Measurements from ENCODE around the gene SPEG. TPM values are rescaled to one million over a fixed set of nuclear protein-coding genes. Genes with fewer than 3 reads are reported as not detected.
"Not testable (repeated sequence)": the region's sequence is repeated elsewhere in the genome, so short reads cannot be mapped to it uniquely, and the experiment has no call there.

The SPEG gene
- total RNA-seq, 6 donors from 2014 or later, result 2.3 to 8.9 (median 4.9) TPM

GRCh38 chr2:219387306-219388120 lies 47.1 kb upstream of the SPEG start, which contains the start of gene DNPEP:
TSS of gene DNPEP (minus strand) at chr2:219387912. CDS start at chr2:219387794, 118 bp downstream.
- ATAC-seq (ENCODE audit: low FRiP score in 2 of 2) (peak; percentile 91 to 92), DNase-seq (peak; percentile 96 to 99)
- no peaks in the 10 kb centered on the region for H3K27me3 ChIP-seq
- H3K9me3 ChIP-seq, result no peaks in the 10 kb centered on the region
- TF ChIP-seq POLR2AphosphoS5 (IDR thresholded peaks at IDR 0.05) (peak; percentile 40 to 50), POLR2A (IDR thresholded peaks at IDR 0.05) (peak in 3 of 4 donors; percentile 49 to 67 (median 50)), EP300 (IDR thresholded peaks at IDR 0.05) (no peak)
- TF ChIP-seq, protein P1, sequence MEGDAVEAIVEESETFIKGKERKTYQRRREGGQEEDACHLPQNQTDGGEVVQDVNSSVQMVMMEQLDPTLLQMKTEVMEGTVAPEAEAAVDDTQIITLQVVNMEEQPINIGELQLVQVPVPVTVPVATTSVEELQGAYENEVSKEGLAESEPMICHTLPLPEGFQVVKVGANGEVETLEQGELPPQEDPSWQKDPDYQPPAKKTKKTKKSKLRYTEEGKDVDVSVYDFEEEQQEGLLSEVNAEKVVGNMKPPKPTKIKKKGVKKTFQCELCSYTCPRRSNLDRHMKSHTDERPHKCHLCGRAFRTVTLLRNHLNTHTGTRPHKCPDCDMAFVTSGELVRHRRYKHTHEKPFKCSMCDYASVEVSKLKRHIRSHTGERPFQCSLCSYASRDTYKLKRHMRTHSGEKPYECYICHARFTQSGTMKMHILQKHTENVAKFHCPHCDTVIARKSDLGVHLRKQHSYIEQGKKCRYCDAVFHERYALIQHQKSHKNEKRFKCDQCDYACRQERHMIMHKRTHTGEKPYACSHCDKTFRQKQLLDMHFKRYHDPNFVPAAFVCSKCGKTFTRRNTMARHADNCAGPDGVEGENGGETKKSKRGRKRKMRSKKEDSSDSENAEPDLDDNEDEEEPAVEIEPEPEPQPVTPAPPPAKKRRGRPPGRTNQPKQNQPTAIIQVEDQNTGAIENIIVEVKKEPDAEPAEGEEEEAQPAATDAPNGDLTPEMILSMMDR (IDR thresholded peaks at IDR 0.05), result peak in 1 of 6 experiments; percentile 9
- H3K4me1 ChIP-seq, result peaks cover 31 to 37% (median 32%) of the 10 kb centered on the region in 4 donors
- H3K4me3 ChIP-seq, result peak within 1 kb of the TSS; percentile 67 to 97 (median 70)
- WGBS, 2 donors, result 0% methylated on average over 4 to 17 of the region's 76 CpGs
- H3K27ac ChIP-seq, result peak within 1 kb of the TSS; percentile 92 to 96 (median 94)
- H3K36me3 ChIP-seq, result peaks cover 3 to 40% (median 31%) of the 10 kb centered on the region in 4 donors

- Histone ChIP-seq H3K27me3 (no peaks in the 10 kb centered on the region), H3K4me3 (peak overlapping the region in 3 of 4 donors; percentile 67 to 97 (median 70)), H3K27ac (peak overlapping the region; percentile 83 to 96 (median 94)), H3K9me3 (no peaks in the 10 kb centered on the region), H3K4me1 (peaks cover 31 to 37% (median 32%) of the 10 kb centered on the region in 4 donors), H3K36me3 (peaks cover 3 to 32% (median 24%) of the 10 kb centered on the region in 4 donors)
- DNase-seq, result peak; percentile 98 to 100
- WGBS, 2 donors, result 3 to 7% methylated on average over 3 to 13 of the region's 78 CpGs
- TF ChIP-seq, protein P1 (IDR thresholded peaks at IDR 0.05), result peak; percentile 79 to 96 (median 92)
- no peak for TF ChIP-seq POLR2A (IDR thresholded peaks at IDR 0.05)
- TF ChIP-seq POLR2AphosphoS5 (IDR thresholded peaks at IDR 0.05), result peak; percentile 5 to 52
- TF ChIP-seq EP300 (IDR thresholded peaks at IDR 0.05), result no peak
- ATAC-seq (ENCODE audit: low FRiP score in 2 of 2), result peak; percentile 93 to 94
Observed at GRCh38 chr2:219388121-219388906, 46.3 kb upstream of the SPEG start.

- ATAC-seq (ENCODE audit: low FRiP score in 2 of 2), result no peak
- 48 to 57% methylated on average over 6 of the region's 6 CpGs for WGBS, 2 donors
- H3K36me3 ChIP-seq, result peaks cover 3 to 27% (median 23%) of the 10 kb centered on the region in 4 donors
- TF ChIP-seq EP300 (IDR thresholded peaks at IDR 0.05) (no peak), POLR2AphosphoS5 (IDR thresholded peaks at IDR 0.05) (no peak), POLR2A (IDR thresholded peaks at IDR 0.05) (no peak)
- TF ChIP-seq, protein P1 (IDR thresholded peaks at IDR 0.05), result no peak
- peaks cover 31 to 33% (median 31%) of the 10 kb centered on the region in 4 donors for H3K4me1 ChIP-seq
- H3K4me3 ChIP-seq, result peak overlapping the region in 3 of 4 donors; percentile 67 to 97 (median 70)
- DNase-seq, result no peak
- no peaks in the 10 kb centered on the region for H3K9me3 ChIP-seq
- H3K27ac ChIP-seq, result peak overlapping the region; percentile 83 to 96 (median 94)
- no peaks in the 10 kb centered on the region for H3K27me3 ChIP-seq
Observed at GRCh38 chr2:219388907-219389156, 45.8 kb upstream of the SPEG start.

DNA sequence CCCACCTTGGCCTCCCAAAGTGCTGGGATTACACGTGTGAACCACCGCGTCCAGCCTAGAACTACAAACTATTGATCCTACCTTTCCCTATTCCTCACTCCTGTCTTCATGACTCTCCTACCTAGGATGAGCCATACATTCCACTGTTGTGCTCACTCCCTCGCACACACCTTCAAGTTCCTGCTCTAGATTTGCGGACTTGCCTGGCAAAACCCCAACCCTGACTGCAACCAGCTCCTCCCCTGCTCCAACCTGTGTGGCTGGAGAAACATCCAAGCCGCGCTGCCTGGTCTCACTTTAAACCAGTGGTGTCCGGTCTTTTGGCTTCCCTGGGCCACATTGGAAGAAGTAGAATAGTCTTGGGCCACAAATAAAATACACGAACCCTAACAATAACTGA lies 41.9 kb upstream of the SPEG start:
- no peaks in the 10 kb centered on the region for H3K4me1 ChIP-seq
- no peak overlapping the region for H3K27ac ChIP-seq
- H3K36me3 ChIP-seq, result no peaks in the 10 kb centered on the region
- no peak for DNase-seq
- H3K9me3 ChIP-seq, result no peaks in the 10 kb centered on the region
- H3K4me3 ChIP-seq, result no peak overlapping the region
- TF ChIP-seq EP300 (IDR thresholded peaks at IDR 0.05) (no peak), POLR2A (IDR thresholded peaks at IDR 0.05) (no peak), POLR2AphosphoS5 (IDR thresholded peaks at IDR 0.05) (no peak)
- TF ChIP-seq, protein P1 (IDR thresholded peaks at IDR 0.05), result no peak
- no peak for ATAC-seq (ENCODE audit: low FRiP score in 2 of 2)
- 85 to 89% methylated on average over 9 of the region's 9 CpGs for WGBS, 2 donors
- no peaks in the 10 kb centered on the region for H3K27me3 ChIP-seq

GRCh38 chr2:219395056-219395455 lies 39.6 kb upstream of the SPEG start:
- H3K4me3 ChIP-seq, DNase-seq: not testable (repeated sequence)
- 94 to 95% methylated on average over 9 of the region's 9 CpGs for WGBS, 2 donors

More at GRCh38 chr2:219395056-219395455, 39.6 kb upstream of the SPEG start:
- H3K4me1 ChIP-seq, result peaks cover 0 to 12% (median 5%) of the 10 kb centered on the region in 4 donors
- ATAC-seq (ENCODE audit: low FRiP score in 2 of 2); H3K36me3 ChIP-seq; H3K9me3 ChIP-seq; H3K27ac ChIP-seq; H3K27me3 ChIP-seq: not testable (repeated sequence)

All from upper lobe of left lung (tissue), 6 donors.